Vagina (tissue), 2 donors: ENCODE data around the gene SUPT3H.

Source experiments
- POLR2A ChIP-seq, 2 donors: fragments of 450-650 bp; IDR thresholded peaks; one replicate each; pipeline ENCODE4 v1.6.1; 2017; ENCODE audit warnings: antibody characterized with exemption in 2 of 2, mild to moderate bottlenecking in 2 of 2, moderate library complexity in 2 of 2
- TF ChIP-seq, protein P1 (sequence below), 3 experiments: fragments of 450-650 bp in 2 of 3; fragments of 200-600 bp in 1 of 3; sonication (generic) in 1 of 3; IDR thresholded peaks; one replicate each; pipeline ENCODE4 v1.5.1; 2017 to 2019; ENCODE audit warnings: antibody characterized with exemption in 3 of 3, mild to moderate bottlenecking in 2 of 3, moderate library complexity in 2 of 3

DNA sequence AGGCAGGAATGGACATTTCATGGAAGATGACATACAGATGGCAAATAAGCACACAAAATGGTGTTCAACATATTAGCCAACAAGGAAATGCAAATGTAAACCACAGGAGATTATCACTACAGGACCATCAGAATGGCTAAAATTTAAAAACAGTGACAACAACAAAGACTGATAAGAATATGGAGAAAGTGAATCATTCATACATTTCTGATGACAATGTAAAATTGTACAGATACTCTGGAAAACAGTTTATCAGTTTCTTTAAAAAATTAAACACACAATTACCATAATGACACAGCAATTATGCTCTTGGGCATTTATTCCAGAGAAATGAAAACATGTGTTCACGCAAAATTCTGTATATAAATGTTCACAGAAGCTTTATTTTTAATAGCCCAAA is 155.4 kb downstream of the SUPT3H start:
- TF ChIP-seq, protein P1, sequence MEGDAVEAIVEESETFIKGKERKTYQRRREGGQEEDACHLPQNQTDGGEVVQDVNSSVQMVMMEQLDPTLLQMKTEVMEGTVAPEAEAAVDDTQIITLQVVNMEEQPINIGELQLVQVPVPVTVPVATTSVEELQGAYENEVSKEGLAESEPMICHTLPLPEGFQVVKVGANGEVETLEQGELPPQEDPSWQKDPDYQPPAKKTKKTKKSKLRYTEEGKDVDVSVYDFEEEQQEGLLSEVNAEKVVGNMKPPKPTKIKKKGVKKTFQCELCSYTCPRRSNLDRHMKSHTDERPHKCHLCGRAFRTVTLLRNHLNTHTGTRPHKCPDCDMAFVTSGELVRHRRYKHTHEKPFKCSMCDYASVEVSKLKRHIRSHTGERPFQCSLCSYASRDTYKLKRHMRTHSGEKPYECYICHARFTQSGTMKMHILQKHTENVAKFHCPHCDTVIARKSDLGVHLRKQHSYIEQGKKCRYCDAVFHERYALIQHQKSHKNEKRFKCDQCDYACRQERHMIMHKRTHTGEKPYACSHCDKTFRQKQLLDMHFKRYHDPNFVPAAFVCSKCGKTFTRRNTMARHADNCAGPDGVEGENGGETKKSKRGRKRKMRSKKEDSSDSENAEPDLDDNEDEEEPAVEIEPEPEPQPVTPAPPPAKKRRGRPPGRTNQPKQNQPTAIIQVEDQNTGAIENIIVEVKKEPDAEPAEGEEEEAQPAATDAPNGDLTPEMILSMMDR (IDR thresholded peaks at IDR 0.05): no peak
- TF ChIP-seq POLR2A (IDR thresholded peaks at IDR 0.05): no peak
